Inflammatory macrophage treated with lipopolysaccharide for 1 hour (primary cell): Measurements from ENCODE around the gene SPINDOC.
"Not testable (repeated sequence)": the region's sequence is repeated elsewhere in the genome, so short reads cannot be mapped to it uniquely, and the experiment has no call there.

Source experiments
- DNase-seq, 2 donors: peaks; one replicate each; pipeline ENCODE4 v3.0.0-alpha.2; 2020 to 2022

SPINDOC gene, protein sequence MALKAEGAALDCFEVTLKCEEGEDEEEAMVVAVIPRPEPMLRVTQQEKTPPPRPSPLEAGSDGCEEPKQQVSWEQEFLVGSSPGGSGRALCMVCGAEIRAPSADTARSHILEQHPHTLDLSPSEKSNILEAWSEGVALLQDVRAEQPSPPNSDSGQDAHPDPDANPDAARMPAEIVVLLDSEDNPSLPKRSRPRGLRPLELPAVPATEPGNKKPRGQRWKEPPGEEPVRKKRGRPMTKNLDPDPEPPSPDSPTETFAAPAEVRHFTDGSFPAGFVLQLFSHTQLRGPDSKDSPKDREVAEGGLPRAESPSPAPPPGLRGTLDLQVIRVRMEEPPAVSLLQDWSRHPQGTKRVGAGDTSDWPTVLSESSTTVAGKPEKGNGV

DNA sequence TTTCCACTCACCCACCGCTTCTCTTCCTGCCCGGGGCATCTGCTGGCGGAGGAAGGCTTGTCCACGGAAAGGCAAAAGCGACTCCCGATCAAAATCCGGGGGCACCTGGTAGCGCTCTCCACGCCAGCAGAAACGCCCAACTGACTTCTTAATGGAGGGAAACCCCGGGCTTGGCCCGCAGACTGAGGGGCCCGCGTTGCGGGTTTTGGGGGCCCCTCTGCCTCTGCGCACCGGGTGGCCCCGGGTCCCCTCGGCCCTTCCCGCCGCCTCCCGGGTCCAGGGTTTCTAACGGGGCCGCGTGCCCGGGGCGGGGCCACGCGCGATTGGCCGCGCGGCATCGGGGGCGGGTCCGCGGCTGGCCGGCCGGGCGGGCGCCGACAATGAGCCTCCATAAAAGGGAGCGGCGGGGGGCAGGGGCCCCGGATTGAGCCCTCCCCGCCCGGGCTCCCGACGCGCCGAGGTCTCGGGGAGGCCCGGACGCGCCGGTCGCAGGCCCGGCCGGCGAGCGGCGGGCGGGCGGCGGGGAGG is at the start of gene SPINDOC:
SPINDOC (plus strand) TSS at position 422 of the 528 bp plus-strand sequence. CDS start 231 bp downstream, outside the sequence.
- DNase-seq: peak; percentile 43 to 63

DNA sequence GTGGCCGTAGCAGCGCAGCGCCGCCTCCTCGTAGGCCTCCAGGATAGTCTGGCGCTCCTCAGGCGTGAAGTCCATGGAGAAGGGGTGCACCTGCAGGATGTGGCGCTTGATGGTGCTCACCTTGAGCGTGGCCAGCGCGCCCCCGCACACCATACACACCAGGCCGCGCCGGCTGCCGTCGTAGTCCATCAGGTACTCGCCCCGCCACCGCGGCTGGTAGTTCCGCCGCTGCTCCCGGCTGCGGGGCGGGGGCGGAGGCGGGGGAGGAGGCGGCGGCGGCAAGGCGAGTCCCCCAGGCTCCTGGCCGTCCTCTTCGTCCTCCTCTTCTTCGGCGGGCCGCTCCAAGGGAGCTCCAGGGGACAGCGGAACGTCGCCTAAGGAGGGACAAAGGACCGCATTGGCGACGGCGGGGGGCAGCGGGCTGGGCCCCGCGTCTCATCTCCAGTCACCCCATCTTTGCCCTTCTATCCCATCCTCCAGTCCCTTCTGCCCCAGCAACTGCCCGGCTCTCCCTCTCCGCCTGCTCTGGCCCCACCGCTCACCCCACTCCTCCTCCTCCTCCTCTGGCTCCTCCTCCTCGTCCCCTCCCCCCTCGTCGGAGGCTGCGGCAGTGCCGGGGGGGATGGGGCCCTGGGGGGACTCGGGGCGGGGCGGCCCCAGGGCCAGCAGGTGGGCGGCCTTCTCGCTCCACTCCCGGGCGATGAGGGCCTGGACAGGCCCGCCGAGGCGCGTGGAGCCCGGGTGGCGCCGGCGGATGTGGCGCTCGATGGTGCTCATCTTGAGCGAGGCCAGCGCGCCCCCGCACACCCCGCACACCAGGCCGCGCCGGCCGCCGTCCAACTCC is 49.5 kb upstream of the SPINDOC start:
- DNase-seq: no peak

DNA sequence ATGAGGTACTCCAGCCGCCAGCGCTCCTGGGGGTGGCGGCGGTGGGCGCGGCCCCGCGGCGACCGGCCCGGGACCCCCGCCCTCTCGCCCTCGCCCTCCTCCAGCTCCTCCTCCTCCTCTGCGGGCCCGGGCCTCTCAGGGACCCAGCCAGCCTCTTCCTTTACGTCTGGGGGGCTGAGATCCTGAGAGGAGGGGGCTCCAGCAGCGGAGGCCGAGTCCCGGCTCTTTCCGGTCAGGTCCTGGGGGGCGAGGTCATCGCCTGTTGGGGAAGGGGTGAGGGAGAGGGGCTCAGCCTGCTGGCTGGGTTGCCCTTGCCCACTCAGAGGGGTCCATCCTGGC is 48.9 kb upstream of the SPINDOC start:
- no peak for DNase-seq

DNA sequence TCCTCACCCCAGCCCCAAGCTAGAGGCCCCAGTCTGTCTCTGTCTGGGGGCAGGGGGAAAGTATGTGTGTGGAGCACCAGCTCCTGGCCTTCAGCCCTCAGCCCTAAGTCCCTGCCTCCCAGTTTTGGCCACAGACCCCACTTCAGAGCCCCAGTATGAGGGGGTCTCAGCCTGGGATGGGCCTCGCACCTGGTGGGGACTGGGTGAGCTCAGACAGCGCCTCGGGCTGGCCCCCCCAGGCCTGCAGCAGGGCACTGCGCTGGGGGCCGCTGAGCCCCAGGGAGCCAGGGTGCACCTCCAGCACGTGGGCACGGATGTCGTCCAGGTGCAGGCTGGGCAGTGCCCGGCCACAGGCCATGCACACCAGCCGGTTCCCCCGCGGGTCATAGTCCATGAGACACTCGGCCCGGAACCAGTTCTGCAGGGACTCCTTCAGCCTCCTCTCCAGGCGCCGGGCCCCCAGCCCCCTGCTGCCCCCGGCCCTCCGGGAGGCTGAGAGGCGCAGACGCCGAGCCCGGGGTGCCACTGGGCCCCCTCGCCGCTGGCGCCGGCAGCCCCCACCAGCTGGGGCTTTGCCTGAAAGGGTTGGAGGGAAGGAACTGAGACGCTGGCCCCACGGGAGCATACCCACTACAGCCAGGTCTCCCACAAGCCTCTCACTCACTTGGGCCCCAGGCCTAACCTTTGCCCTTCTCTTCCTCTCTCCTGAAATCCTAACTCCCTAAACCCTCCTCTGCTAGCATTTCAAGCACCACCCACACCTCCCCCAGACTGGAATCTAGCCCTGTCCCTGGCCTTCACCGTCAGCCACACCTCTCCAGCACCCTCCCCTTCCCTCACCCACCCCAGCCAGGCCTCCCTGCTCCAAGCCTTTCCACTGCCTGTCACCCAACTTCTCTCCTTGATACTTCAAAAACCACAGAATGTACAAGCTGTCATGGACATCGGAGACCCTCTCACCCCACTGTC is 48.3 kb upstream of the SPINDOC start:
- no peak for DNase-seq

DNA sequence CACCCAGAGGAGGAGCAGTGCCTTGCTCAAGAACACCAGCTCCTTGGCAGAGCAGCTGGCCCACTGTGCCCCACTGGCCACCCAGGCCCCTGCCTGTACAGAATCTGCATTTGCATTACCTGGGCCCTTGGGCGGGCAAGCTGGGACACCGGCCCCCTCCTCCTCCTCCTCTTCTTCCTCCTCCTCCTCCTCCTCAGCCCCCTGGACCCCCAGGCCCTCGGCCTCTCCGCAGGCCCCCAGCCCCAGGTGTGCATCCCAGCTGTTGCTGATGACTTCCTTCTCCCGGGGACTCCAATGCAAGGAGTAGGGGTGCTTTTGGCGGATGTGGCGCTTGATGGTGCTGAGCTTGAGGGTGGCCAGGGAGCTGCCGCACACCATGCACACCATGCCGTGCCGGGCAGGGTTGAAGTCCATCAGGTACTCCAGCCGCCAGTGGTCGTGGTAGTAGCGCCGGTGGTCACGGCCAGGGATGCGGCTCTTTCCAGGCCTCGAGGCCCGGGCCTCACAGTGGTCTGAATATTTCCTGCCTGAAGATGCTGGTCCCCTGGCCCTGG is 47.5 kb upstream of the SPINDOC start:
- no peak for DNase-seq

DNA sequence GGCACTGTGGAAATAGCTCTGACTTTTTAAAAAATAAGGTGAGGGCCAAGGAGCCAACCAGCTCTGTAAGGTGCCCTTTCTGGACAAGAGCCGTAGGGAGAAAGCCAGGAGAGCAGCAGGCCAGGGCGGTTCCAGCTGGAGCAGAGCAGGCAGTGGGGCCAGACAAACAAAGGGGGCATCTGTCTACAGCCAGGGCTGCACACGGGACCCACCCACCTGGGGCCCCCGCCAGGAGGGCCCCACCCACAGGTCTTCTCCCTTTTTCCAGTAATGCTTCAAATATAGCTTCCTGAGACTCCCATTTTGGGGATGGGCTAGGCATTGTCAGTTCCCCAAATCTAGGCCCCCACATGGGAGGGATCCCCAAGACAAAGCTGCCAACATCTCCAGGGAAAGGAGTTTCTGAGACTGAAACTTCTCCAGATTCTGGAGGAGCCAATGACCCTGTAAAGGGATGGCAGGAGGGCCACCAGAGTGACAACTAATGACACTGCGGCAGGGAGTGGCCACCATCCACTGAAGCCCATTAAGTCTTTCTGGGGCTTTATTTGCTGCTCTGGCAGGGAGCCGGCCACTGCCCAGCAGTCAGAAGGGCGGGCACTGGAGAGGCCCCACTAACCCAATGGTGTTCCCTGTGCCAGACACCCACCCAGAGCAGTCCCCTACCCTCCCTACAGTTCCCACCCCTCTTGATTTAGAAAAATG is 46.6 kb upstream of the SPINDOC start:
- DNase-seq: no peak

DNA sequence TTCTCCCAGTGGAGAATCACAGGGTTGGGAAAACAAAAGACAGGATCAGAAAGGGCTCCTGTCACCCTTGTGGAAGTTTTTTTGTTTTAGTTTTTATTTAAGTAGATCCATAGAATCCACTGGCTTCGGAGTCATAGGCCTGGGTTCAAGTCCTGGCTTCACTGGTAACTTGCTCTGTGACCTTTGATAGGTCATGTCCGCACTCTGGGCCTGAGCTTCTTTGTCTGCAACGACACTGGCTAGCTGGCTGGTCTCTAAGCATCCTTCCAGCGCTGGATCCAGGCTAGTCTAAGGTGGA is 46.0 kb upstream of the SPINDOC start:
- no peak for DNase-seq

DNA sequence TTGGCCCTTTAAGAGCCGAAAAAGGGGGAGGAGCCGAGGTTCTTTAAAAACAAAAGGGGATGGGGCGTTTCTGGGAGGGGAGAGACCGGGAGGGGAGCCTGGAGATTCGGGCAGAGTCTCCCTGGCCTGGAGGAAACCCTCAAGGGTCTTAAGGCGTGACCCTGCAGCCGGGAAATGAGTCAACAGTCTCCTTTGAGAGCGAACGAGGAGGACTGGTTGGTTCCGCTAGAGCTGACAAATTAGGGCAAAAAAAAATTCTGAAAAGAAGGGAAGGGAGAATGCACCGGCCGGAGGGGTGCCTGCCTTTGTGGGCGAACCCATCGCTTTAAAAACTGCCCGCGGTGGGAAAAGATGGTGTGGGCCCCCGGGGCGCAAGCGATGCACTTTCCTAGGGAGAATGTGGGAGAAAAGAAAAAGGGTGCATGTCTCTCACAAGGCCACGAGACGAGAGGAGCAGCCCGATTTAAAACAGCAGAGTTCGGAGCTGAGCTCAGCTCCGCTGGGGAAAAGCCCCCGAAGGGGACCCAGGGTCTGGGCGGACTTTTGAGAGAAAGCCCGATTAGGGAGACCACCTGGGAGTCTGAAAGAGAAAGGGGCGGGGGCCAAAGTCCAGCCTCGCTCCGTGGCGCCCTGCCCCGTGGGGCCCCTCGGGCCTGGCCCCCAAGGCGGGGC is 45.6 kb upstream of the SPINDOC start:
- DNase-seq: peak; percentile 26 to 58

DNA sequence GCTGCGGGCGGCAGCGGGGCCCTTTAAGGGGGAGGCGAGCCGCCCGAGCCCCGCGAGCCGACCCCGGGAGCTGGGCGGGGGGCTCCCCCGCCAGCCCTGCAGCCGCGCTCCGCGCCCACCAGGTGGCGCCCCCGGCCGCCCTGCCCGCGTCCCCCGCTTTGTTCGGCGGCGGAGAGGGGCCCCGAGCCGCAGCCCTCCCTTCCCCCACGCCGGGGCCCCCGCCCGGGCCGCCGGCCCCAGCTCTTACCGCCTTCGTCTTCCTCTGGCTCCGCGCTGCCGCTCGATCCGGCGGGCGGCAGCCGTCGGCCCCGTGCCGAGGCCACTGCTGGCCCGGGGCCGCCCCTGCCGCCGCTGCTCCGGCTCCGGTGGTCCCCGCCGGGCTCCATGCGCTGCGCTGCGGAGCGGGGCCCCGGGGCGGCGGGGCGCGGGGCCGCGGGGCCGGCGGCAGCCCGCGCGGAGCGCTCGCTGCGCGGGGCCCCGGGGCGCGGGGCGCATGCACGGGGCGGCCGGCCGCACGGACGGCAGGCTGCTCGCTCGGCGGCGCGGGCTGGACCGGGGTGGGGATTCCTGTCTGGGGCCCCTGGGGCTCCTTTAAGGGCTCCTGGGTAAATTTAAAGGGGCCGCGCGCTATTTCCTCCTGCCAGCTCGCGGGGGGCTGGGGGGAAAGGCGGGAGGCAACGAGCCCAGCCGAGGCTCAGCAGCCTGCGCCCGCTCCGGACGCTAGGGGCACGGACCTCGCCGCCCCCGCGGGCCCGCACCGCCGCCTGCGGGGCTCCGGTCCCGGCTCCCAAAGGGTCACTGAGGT is 44.8 kb upstream of the SPINDOC start, which contains the start of gene ZFTA:
ZFTA (minus strand) TSS at position 539 of the 805 bp plus-strand sequence; CDS start at position 386, 153 bp downstream.
- peak in 1 of 2 donors; percentile 40 for DNase-seq

DNA sequence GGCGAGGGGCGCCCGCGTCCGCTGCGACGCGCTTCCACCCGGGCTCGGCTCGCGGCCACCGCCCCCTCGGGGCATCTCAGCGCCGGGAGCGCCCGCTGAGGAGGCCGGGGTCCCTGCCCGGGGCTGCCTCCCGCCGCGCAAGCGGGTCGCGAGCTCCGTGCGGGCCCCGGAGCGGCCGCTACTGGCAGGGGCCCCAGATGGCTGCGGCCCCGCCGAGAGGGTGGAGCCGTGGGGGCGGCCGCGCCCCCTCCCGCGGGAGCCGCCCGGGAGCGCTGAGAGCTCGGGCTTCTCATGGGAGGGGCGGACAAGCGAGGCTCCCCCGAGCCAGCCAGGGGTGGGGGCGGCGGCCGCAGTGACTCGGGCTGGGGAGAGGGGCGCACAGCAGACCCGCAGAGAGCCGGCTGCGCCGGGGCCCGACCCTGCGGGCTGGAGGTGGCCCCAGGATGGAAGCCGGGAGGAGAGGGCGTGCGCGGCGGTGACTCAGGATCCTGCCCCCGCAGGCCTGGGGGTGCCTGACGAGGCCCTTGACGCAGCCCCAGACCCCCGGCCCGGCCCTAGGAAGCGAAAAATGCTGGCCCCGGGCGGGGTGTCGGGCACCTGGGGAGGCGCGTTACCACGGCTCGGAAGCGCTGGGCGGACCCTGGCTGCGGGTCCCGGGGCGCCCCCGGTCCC is 44.1 kb upstream of the SPINDOC start:
- DNase-seq: no peak

DNA sequence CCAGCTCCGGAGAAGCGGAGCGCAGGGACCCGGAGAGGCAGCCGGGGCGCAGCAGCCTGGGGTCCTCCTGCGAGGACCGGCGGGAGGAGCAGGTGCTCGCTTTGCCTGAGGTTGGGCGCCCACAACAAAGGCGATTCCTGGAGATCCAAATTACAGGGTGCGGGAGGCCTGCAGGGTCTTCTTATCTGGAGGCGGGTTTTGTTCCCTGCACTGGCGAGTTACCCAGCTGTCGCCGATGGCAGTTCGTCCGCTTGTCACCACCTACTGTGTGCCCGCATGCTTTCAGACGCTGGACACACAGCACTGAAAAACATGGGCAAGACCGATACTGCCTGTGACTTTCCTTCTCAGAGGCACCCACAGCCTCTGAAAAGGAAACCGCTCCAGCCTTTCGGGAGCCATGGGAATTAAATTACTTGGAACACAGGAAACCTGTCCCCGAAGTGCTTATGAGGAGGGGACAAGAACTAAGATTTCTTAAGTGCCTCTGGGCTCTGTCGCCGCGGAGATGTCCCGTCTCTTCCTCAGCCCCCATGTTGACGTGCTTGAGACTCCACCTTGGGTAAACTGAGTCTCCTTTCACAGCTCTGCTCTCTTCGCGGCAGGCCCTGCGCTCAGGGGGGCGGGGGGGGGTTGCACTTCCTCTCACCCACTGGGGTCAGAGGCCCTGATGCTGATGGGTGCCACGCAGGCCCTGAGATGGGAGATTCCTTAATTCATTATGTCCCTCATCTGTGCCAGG is 43.4 kb upstream of the SPINDOC start:
- DNase-seq: no peak

DNA sequence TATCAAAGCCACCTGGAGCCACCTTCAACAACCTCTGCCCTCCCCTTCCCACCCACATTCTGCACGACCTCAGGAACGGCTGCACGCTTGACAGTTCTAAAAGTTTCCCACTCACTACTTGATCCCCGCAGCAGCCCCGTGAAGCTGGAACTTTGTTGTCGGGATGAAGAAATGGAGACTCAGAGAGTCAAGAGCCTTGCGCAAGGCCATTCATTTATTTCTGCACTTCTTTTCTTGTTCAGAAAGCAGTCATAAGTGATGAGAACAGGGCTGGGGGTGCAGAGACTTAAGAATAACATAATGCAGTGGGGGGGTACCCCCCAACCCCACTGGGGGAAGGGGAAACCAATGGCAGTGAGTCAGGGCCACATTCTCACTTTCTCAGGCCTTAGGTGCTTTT is 42.5 kb upstream of the SPINDOC start:
- peak in 1 of 2 donors; percentile 22 for DNase-seq

DNA sequence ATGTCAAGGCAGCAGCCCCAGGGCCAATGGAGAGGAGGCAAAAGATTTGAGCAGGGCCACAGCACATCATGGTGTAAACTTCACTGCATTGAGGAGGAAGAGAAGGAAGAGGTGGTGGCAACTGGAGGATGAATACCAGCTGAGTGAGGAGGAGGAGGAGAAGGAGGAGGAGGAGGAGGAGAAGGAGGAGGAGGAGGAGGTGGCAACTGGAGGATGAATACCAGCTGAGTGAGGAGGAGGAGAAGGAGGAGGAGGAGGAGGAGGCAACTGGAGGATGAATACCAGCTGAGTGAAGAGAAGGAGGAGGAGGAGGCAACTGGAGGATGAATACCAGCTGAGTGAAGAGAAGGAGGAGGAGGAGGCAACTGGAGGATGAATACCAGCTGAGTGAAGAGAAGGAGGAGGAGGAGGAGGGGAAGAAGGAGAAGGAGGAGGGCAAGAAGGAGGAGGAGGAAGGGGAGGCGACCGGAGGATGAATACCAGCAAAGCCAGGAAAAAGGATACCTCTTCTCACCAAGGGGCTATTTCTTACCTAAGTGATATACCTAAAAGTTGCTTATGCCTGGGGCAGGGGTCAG is 41.4 kb upstream of the SPINDOC start:
- DNase-seq: not testable (repeated sequence)

DNA sequence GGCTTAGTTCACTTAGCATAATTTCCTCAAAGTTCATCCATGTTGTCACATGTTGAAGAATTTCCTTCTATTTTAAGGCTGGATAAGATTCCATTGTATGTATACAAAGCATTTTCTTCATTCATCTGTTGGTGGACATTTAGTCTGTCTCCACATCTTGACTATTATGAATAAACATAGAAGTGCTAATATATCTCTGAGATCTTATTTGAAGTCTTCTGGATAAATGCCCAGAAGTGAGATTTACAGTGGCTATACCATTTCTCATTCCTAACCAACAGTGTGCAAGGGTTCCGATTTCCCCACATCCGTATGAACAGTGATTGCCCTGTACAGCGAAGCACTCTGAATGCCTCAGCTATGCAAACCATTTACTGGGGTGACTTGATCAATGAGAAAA is 38.1 kb upstream of the SPINDOC start:
- DNase-seq: no peak

DNA sequence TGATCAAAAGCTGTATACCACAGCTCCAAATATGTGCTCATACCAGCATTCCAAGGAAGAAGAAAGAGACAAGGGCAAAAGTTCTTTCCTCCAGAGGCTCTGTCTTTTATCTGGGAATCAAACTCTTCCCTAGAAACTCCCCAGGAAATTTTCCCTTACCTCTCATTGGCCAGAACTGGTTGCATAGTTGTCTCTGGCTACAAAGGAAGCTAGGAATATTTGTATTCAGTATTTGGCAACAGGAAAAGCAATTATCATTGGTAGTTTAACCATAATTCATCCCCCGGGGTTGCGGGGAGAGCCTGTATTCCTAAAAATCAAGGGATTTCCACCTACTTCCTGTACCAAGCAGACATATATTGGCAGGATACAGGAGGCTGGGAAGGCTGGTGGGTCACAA is 34.2 kb upstream of the SPINDOC start:
- DNase-seq: no peak

DNA sequence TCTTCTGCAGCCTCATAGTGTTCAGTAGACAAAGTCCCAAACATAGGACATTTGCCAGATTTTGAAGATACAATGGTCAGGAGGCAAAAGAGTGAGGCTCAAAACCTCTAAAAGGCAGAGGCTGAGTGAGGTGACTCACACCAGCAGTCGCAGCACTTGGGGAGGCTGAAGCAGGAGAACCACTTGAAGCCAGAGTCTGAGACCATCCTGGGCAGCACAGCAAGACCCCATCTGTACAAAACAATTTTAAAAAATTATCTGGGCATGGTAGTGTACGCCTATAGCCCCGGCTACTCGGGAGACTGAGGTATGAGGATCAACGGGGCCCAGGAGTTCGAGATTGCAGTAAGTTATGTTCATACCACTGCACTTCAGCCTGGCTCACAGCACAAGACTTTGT is 30.5 kb upstream of the SPINDOC start:
- no peak for DNase-seq

DNA sequence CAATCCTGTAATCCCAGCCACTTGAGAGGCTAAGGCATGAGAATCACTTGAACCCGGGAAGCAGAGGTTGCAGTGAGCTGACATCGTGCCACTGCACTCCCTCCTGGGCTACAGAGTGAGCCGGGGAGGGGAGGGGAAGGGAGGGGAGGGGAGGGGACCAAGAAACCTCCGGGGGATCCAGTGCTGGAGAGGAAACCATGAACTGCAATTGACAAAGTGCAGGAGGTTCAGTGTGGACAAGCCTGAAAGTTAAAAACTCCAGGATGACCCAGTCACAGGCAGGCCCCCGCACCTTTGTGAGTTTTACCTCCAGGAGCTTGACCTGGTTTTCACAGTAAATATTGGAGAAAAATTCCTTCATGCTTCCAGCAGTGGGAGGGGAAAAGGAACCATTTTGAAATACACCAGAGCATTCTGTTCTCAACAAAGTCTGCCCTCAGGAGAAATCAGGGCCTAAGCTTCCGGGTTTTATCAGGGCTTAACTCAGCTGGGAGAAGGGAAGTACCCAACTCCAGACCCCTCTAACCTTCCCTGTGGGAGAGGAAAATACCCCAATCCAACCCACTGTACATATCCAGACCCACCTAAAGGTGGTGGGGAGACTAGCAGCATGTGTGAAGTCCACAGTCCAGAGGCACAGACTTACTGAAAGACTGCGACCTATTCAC is 29.2 kb upstream of the SPINDOC start:
- no peak for DNase-seq

DNA sequence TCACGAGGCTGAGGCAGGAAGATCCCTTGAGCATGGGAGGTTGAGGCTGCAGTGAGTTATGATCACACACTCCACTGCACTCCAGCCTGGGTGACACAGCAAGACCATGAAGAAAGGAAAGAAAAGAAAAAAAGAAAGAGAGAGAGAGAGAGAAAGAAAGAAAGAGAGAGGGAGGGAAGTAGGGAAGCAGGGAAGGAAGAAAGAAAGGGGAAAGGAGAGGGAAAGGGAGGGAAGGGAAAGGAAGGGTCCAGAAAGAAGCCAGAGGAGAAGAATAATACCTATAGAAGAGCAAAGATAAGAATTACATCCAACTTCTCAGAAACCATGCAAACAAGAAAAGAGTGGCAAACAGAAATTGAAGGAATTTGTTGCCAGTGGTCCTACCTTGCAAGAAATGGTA is 27.4 kb upstream of the SPINDOC start:
- DNase-seq: no peak
